Measurements from ENCODE around the gene LSR. TPM values are rescaled to one million over a fixed set of nuclear protein-coding genes. Genes with fewer than 3 reads are reported as not detected.

Gene LSR
- total RNA-seq, 1 donor from 2014 or later: 0.82 TPM

- FAIRE-seq: no peak
Observed at GRCh38 chr19:35265126-35265899, 16.5 kb downstream of the LSR start.

GRCh38 chr19:35265900-35266519 is 17.2 kb downstream of the LSR start:
- FAIRE-seq (no peak), DNase-seq (ENCODE audit: low spot score in 2 of 2) (no peak)

More at GRCh38 chr19:35265126-35265899, 16.5 kb downstream of the LSR start:
- DNase-seq (ENCODE audit: low spot score in 2 of 2): no peak

- FAIRE-seq: no peak
- no peak for DNase-seq (ENCODE audit: low spot score in 2 of 2)
Observed at GRCh38 chr19:35266520-35267352, 17.9 kb downstream of the LSR start.

GRCh38 chr19:35267353-35267817 is 18.6 kb downstream of the LSR start:
- DNase-seq (ENCODE audit: low spot score in 2 of 2) (peak in 1 of 2 donors; percentile 66), FAIRE-seq (no peak)

GRCh38 chr19:35267818-35268535 is 19.2 kb downstream of the LSR start:
- DNase-seq (ENCODE audit: low spot score in 2 of 2) (peak; percentile 95 to 97), FAIRE-seq (no peak)

GRCh38 chr19:35268536-35269437 is 20.0 kb downstream of the LSR start, which contains the start of gene USF2:
TSS of gene USF2 (plus strand) at chr19:35268962. CDS start at chr19:35269102, 140 bp downstream.
- DNase-seq (ENCODE audit: low spot score in 2 of 2) (peak; percentile 79 to 91), FAIRE-seq (no peak)

GRCh38 chr19:35269438-35270117 is 20.8 kb downstream of the LSR start:
- DNase-seq (ENCODE audit: low spot score in 2 of 2): peak; percentile 79 to 91
- FAIRE-seq: no peak

- FAIRE-seq: no peak
Observed at GRCh38 chr19:35270381-35270811, 21.6 kb downstream of the LSR start.

GRCh38 chr19:35271546-35271945 is 22.7 kb downstream of the LSR start:
- no peak for FAIRE-seq
- DNase-seq (ENCODE audit: low spot score in 2 of 2): no peak

More at GRCh38 chr19:35270381-35270811, 21.6 kb downstream of the LSR start:
- DNase-seq (ENCODE audit: low spot score in 2 of 2): no peak

GRCh38 chr19:35272122-35272719 is 23.4 kb downstream of the LSR start:
- no peak for FAIRE-seq
- no peak for DNase-seq (ENCODE audit: low spot score in 2 of 2)

- DNase-seq (ENCODE audit: low spot score in 2 of 2) (no peak), FAIRE-seq (no peak)
Observed at GRCh38 chr19:35272954-35273649, 24.3 kb downstream of the LSR start.

GRCh38 chr19:35273686-35274259 is 25.0 kb downstream of the LSR start:
- DNase-seq (ENCODE audit: low spot score in 2 of 2): no peak
- FAIRE-seq: no peak

GRCh38 chr19:35274323-35274722 is 25.5 kb downstream of the LSR start:
- FAIRE-seq (no peak), DNase-seq (ENCODE audit: low spot score in 2 of 2) (no peak)

- FAIRE-seq: no peak
- DNase-seq (ENCODE audit: low spot score in 2 of 2): no peak
Observed at GRCh38 chr19:35276706-35277281, 28.0 kb downstream of the LSR start.

GRCh38 chr19:35278578-35279284 is 29.9 kb downstream of the LSR start:
- FAIRE-seq (no peak), DNase-seq (ENCODE audit: low spot score in 2 of 2) (no peak)

GRCh38 chr19:35279374-35279773 is 30.6 kb downstream of the LSR start:
- FAIRE-seq (no peak), DNase-seq (ENCODE audit: low spot score in 2 of 2) (no peak)
